ENCODE data around the gene CHSY1. TPM values are rescaled to one million over a fixed set of nuclear protein-coding genes. Genes with fewer than 3 reads are reported as not detected.

CHSY1 gene, protein sequence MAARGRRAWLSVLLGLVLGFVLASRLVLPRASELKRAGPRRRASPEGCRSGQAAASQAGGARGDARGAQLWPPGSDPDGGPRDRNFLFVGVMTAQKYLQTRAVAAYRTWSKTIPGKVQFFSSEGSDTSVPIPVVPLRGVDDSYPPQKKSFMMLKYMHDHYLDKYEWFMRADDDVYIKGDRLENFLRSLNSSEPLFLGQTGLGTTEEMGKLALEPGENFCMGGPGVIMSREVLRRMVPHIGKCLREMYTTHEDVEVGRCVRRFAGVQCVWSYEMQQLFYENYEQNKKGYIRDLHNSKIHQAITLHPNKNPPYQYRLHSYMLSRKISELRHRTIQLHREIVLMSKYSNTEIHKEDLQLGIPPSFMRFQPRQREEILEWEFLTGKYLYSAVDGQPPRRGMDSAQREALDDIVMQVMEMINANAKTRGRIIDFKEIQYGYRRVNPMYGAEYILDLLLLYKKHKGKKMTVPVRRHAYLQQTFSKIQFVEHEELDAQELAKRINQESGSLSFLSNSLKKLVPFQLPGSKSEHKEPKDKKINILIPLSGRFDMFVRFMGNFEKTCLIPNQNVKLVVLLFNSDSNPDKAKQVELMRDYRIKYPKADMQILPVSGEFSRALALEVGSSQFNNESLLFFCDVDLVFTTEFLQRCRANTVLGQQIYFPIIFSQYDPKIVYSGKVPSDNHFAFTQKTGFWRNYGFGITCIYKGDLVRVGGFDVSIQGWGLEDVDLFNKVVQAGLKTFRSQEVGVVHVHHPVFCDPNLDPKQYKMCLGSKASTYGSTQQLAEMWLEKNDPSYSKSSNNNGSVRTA
- 10 to 100 TPM; 25.6 to 62.8 (median 46.0) TPM for total RNA-seq

DNA sequence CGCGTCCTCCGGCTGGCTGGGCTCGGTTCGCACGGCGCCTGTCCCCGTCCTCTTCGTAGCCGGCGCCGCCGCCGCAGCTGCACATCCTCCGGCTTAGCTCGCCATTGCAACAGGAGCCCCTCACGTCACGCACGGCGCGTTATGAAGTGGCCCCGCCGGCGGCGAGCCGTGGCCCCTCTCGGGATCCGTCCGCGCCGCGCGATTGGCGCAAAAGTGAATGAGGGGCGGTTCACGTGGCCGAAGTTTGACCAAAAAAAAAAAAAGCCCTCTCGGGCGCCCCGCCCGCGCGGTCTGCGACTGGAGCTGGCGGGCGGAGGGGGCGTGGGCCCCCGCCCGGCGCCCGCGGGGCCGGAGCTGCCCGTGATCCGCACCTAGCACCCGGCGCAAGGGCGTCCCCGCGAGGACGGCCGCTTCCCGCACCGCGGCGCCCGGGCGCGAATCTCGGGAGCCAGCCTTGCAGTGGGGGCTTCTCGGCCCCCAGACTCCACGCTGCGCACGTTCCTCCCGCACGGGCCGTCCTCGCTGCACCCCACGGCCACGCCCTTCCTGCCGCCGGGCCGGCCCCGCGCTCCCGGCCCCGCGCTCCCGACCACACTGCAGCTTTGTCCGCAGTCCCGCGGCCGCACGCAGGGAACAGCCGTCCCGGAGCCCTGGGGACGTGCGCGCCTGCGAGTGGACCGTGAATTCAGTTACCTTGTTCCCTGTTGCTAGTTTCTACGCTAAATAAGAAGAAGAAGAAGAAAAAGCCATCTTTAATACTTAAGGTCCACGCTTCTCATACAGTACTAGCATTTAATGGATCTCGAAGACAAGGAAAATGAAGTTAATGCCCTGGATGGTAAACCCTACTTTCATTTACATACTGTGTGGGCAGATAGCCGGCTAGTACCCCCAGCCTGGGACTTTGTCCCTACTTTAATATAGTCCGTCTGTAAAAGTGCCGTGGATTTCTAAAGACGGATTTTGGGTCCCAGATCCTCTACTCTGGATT lies at the start of gene CHSY1:
CHSY1 (minus strand) TSS at position 219 of the 991 bp plus-strand sequence. CDS start 592 bp downstream, outside the sequence.
- Histone ChIP-seq H3K27ac (peak within 1 kb of the TSS; percentile 79 to 90), H3K4me3 (peak within 1 kb of the TSS; percentile 55 to 83), H3K27me3 (no peaks in the 10 kb centered on the region), H3K4me1 (no peaks in the 10 kb centered on the region), H3K36me3 (no peaks in the 10 kb centered on the region), H3K9me3 (no peaks in the 10 kb centered on the region)
- intact Hi-C loops (cut with DNase I; ENCODE audit: low total_unique reads), result no loop called here
- TF ChIP-seq, protein P1, sequence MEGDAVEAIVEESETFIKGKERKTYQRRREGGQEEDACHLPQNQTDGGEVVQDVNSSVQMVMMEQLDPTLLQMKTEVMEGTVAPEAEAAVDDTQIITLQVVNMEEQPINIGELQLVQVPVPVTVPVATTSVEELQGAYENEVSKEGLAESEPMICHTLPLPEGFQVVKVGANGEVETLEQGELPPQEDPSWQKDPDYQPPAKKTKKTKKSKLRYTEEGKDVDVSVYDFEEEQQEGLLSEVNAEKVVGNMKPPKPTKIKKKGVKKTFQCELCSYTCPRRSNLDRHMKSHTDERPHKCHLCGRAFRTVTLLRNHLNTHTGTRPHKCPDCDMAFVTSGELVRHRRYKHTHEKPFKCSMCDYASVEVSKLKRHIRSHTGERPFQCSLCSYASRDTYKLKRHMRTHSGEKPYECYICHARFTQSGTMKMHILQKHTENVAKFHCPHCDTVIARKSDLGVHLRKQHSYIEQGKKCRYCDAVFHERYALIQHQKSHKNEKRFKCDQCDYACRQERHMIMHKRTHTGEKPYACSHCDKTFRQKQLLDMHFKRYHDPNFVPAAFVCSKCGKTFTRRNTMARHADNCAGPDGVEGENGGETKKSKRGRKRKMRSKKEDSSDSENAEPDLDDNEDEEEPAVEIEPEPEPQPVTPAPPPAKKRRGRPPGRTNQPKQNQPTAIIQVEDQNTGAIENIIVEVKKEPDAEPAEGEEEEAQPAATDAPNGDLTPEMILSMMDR (IDR thresholded peaks at IDR 0.05), result peak; percentile 2 to 51 (median 27)
- peak; percentile 78 to 97 for TF ChIP-seq POLR2A (IDR thresholded peaks at IDR 0.05)
- DNase-seq, result peak; percentile 93 to 94

DNA sequence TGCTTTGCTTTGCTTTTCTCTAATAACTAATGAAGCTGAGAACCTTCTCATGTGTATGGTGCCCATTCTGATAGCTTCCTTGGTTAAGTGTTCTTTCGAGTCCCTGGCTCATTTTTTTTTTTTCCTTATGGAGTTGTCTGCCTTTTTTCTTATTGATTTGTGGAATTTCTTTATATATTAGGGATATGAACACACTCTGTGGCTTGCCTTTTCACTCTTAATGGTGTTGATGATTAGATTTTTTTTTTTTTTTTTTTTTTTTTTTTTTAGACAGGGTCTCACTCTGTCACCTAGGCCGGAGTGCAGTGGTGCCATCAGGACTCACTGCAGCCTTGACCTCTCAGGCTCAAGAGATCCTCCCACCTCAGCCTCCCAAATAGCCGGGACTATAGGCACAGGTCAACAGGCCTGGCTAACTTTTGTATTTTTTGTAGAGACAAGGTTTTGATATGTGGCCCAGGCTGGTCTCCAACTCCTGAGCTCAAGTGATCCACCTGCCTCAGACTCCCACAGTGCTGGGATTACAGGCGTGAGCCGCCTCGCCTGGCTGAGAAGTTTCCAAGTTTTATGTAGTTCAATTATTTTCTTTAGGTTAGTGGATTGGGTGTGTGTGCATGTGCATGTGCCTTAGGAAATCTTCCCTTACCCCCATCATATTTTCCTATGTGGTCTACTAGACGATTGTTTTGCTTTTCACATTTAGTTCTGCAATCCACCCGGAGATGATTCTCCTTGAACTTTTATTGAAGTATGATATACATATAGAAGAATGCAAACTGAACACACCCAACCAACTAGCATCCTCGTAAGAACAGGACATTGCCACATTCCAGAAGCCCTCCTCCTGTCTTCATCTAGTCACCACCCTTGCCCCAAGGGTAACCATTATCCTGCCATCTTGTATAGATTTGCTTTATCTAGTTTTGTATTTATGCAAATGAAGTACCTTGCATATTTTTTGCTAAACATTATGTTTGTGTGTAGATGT lies 44.9 kb upstream of the CHSY1 start:
- Histone ChIP-seq H3K9me3 (no peaks in the 10 kb centered on the region), H3K27ac (no peak overlapping the region), H3K4me1 (peaks cover 0 to 5% of the 10 kb centered on the region in 2 donors), H3K36me3 (no peaks in the 10 kb centered on the region), H3K27me3 (no peaks in the 10 kb centered on the region), H3K4me3 (no peak overlapping the region)
- DNase-seq, result no peak
- TF ChIP-seq POLR2A (IDR thresholded peaks at IDR 0.05), result no peak
- TF ChIP-seq, protein P1 (IDR thresholded peaks at IDR 0.05), result no peak
- intact Hi-C loops (cut with DNase I; ENCODE audit: low total_unique reads), result loop anchor here (5.0 kb wide), 1 partner anchor 356 kb away; the partner anchor contains the start of gene TM2D3

DNA sequence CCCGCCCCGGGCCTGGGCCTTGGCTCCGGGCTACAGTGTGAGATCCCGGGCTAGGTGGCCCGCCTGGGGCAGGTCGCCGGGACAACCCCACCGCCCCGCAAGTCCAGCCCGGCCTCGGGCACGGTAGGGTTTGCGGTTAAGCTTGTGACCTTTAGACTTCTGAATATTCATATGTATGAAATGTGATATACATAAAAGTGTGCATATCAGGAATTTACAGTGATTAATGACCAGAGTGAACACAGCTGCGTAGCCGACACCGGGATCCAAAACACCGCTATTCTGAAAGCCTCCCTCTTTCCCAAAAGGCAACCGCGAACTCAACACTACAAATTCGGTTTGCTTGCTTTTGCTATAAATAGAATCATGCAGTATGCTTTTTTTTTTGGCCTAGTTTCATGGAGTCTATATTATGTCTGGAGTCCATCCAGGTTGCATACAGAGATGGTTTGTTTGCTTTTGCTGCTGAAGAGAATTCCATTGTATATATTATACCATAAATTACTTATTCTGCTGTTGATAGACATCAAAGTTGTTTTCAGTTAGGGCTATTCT lies 43.8 kb upstream of the CHSY1 start:
- Histone ChIP-seq H3K27ac (peak overlapping the region; percentile 75 to 95), H3K36me3 (no peaks in the 10 kb centered on the region), H3K4me3 (peak overlapping the region; percentile 82 to 95), H3K27me3 (no peaks in the 10 kb centered on the region), H3K4me1 (peaks cover 0 to 5% of the 10 kb centered on the region in 2 donors), H3K9me3 (no peaks in the 10 kb centered on the region)
- no peak for DNase-seq
- TF ChIP-seq POLR2A (IDR thresholded peaks at IDR 0.05), result no peak
- TF ChIP-seq, protein P1 (IDR thresholded peaks at IDR 0.05), result no peak
- intact Hi-C loops (cut with DNase I; ENCODE audit: low total_unique reads), result loop anchor here (5.0 kb wide), 1 partner anchor 357 kb away; the partner anchor contains the start of gene TM2D3

Data from uterus (tissue), 4 donors.